Fibroblast of lung (primary cell): ENCODE data around the gene SLC16A8.

ENCODE experiments used
- CTCF ChIP-seq, 2 donors: IDR thresholded peaks in 1 of 2; conservative IDR thresholded peaks in 1 of 2; 1 replicate in 1 of 2; 2 replicates in 1 of 2; pipeline ENCODE4 v1.5.1; 2011 to 2012; ENCODE audit warnings: low read length in 2 of 2, control low read depth in 1 of 2, inconsistent platforms in 1 of 2, low read depth in 1 of 2, mild to moderate bottlenecking in 1 of 2
- EZH2 ChIP-seq: IDR thresholded peaks from 2 replicates; pipeline ENCODE4 v1.5.1; 2012; ENCODE audit warnings: low read length, control low read depth, mild to moderate bottlenecking; ENCODE audit errors: missing control alignments

GRCh38 chr22:38086942-38087341, 3.0 kb upstream of the SLC16A8 start:
- TF ChIP-seq CTCF (conservative IDR thresholded peaks at IDR 0.05 in 1 of 2, IDR thresholded peaks at IDR 0.05 in 1 of 2; ENCODE audit: low read depth in 1 of 2, low read length in 2 of 2) (no peak), EZH2 (no peak)
